Measurements from ENCODE around the gene EMP1.

Gene EMP1

GRCh38 chr12:13161172-13161571 is 35.4 kb upstream of the EMP1 start:
- H3K27me3 ChIP-seq (ENCODE audit: control insufficient read depth in 2 of 2, insufficient read depth in 2 of 2, low read length in 2 of 2), result no peaks in the 10 kb centered on the region
- no peak overlapping the region for H3K4me3 ChIP-seq (ENCODE audit: low read length in 2 of 2)
- H3K4me1 ChIP-seq (ENCODE audit: control insufficient read depth in 2 of 2, insufficient read depth in 2 of 2, low read length in 2 of 2), result peaks cover 2 to 8% of the 10 kb centered on the region in 2 donors
- H3K9ac ChIP-seq (ENCODE audit: low read depth in 1 of 2, low read length in 2 of 2), result no peak overlapping the region
- no peak overlapping the region for H3K27ac ChIP-seq (ENCODE audit: low read depth in 2 of 2, low read length in 2 of 2)
- no peaks in the 10 kb centered on the region for H3K36me3 ChIP-seq (ENCODE audit: control insufficient read depth in 2 of 2, insufficient read depth in 2 of 2, low read length in 2 of 2)
- H3K9me3 ChIP-seq (ENCODE audit: control insufficient read depth in 2 of 2, low read length in 2 of 2), result no peaks in the 10 kb centered on the region

GRCh38 chr12:13162904-13163303 is 33.6 kb upstream of the EMP1 start:
- no peaks in the 10 kb centered on the region for H3K36me3 ChIP-seq (ENCODE audit: control insufficient read depth in 2 of 2, insufficient read depth in 2 of 2, low read length in 2 of 2)
- no peak overlapping the region for H3K4me3 ChIP-seq (ENCODE audit: low read length in 2 of 2)
- no peaks in the 10 kb centered on the region for H3K9me3 ChIP-seq (ENCODE audit: control insufficient read depth in 2 of 2, low read length in 2 of 2)
- no peak overlapping the region for H3K9ac ChIP-seq (ENCODE audit: low read depth in 1 of 2, low read length in 2 of 2)
- no peak overlapping the region for H3K27ac ChIP-seq (ENCODE audit: low read depth in 2 of 2, low read length in 2 of 2)
- peaks cover 2 to 8% of the 10 kb centered on the region in 2 donors for H3K4me1 ChIP-seq (ENCODE audit: control insufficient read depth in 2 of 2, insufficient read depth in 2 of 2, low read length in 2 of 2)
- no peaks in the 10 kb centered on the region for H3K27me3 ChIP-seq (ENCODE audit: control insufficient read depth in 2 of 2, insufficient read depth in 2 of 2, low read length in 2 of 2)

GRCh38 chr12:13163868-13164635 is 32.5 kb upstream of the EMP1 start:
- no peaks in the 10 kb centered on the region for H3K36me3 ChIP-seq (ENCODE audit: control insufficient read depth in 2 of 2, insufficient read depth in 2 of 2, low read length in 2 of 2)
- no peaks in the 10 kb centered on the region for H3K9me3 ChIP-seq (ENCODE audit: control insufficient read depth in 2 of 2, low read length in 2 of 2)
- no peak overlapping the region for H3K27ac ChIP-seq (ENCODE audit: low read depth in 2 of 2, low read length in 2 of 2)
- H3K4me1 ChIP-seq (ENCODE audit: control insufficient read depth in 2 of 2, insufficient read depth in 2 of 2, low read length in 2 of 2), result peaks cover 2 to 8% of the 10 kb centered on the region in 2 donors
- no peak overlapping the region for H3K9ac ChIP-seq (ENCODE audit: low read depth in 1 of 2, low read length in 2 of 2)
- no peaks in the 10 kb centered on the region for H3K27me3 ChIP-seq (ENCODE audit: control insufficient read depth in 2 of 2, insufficient read depth in 2 of 2, low read length in 2 of 2)
- no peak overlapping the region for H3K4me3 ChIP-seq (ENCODE audit: low read length in 2 of 2)

GRCh38 chr12:13164921-13165616 is 31.5 kb upstream of the EMP1 start:
- H3K4me3 ChIP-seq (ENCODE audit: low read length in 2 of 2), result no peak overlapping the region
- no peaks in the 10 kb centered on the region for H3K9me3 ChIP-seq (ENCODE audit: control insufficient read depth in 2 of 2, low read length in 2 of 2)
- H3K27me3 ChIP-seq (ENCODE audit: control insufficient read depth in 2 of 2, insufficient read depth in 2 of 2, low read length in 2 of 2), result no peaks in the 10 kb centered on the region
- no peak overlapping the region for H3K27ac ChIP-seq (ENCODE audit: low read depth in 2 of 2, low read length in 2 of 2)
- H3K36me3 ChIP-seq (ENCODE audit: control insufficient read depth in 2 of 2, insufficient read depth in 2 of 2, low read length in 2 of 2), result no peaks in the 10 kb centered on the region
- no peak overlapping the region for H3K9ac ChIP-seq (ENCODE audit: low read depth in 1 of 2, low read length in 2 of 2)
- H3K4me1 ChIP-seq (ENCODE audit: control insufficient read depth in 2 of 2, insufficient read depth in 2 of 2, low read length in 2 of 2), result peaks cover 2 to 8% of the 10 kb centered on the region in 2 donors

- no peak overlapping the region for H3K27ac ChIP-seq (ENCODE audit: low read depth in 2 of 2, low read length in 2 of 2)
- no peaks in the 10 kb centered on the region for H3K27me3 ChIP-seq (ENCODE audit: control insufficient read depth in 2 of 2, insufficient read depth in 2 of 2, low read length in 2 of 2)
- no peaks in the 10 kb centered on the region for H3K36me3 ChIP-seq (ENCODE audit: control insufficient read depth in 2 of 2, insufficient read depth in 2 of 2, low read length in 2 of 2)
- H3K4me3 ChIP-seq (ENCODE audit: low read length in 2 of 2), result no peak overlapping the region
- H3K4me1 ChIP-seq (ENCODE audit: control insufficient read depth in 2 of 2, insufficient read depth in 2 of 2, low read length in 2 of 2), result peaks cover 2 to 8% of the 10 kb centered on the region in 2 donors
- no peak overlapping the region for H3K9ac ChIP-seq (ENCODE audit: low read depth in 1 of 2, low read length in 2 of 2)
- no peaks in the 10 kb centered on the region for H3K9me3 ChIP-seq (ENCODE audit: control insufficient read depth in 2 of 2, low read length in 2 of 2)
Observed at GRCh38 chr12:13165617-13166041, 30.9 kb upstream of the EMP1 start.

- peaks cover 0 to 2% of the 10 kb centered on the region in 2 donors for H3K27me3 ChIP-seq (ENCODE audit: control insufficient read depth in 2 of 2, insufficient read depth in 2 of 2, low read length in 2 of 2)
- H3K4me3 ChIP-seq (ENCODE audit: low read length in 2 of 2), result no peak overlapping the region
- H3K9ac ChIP-seq (ENCODE audit: low read depth in 1 of 2, low read length in 2 of 2), result no peak overlapping the region
- no peaks in the 10 kb centered on the region for H3K9me3 ChIP-seq (ENCODE audit: control insufficient read depth in 2 of 2, low read length in 2 of 2)
- H3K27ac ChIP-seq (ENCODE audit: low read depth in 2 of 2, low read length in 2 of 2), result no peak overlapping the region
- no peaks in the 10 kb centered on the region for H3K36me3 ChIP-seq (ENCODE audit: control insufficient read depth in 2 of 2, insufficient read depth in 2 of 2, low read length in 2 of 2)
- peaks cover 2 to 8% of the 10 kb centered on the region in 2 donors for H3K4me1 ChIP-seq (ENCODE audit: control insufficient read depth in 2 of 2, insufficient read depth in 2 of 2, low read length in 2 of 2)
Observed at GRCh38 chr12:13167226-13167625, 29.3 kb upstream of the EMP1 start.

- Histone ChIP-seq H3K9me3 (ENCODE audit: control insufficient read depth in 2 of 2, low read length in 2 of 2) (no peaks in the 10 kb centered on the region), H3K4me1 (ENCODE audit: control insufficient read depth in 2 of 2, insufficient read depth in 2 of 2, low read length in 2 of 2) (peaks cover 7 to 8% of the 10 kb centered on the region in 2 donors), H3K4me3 (ENCODE audit: low read length in 2 of 2) (no peak overlapping the region), H3K36me3 (ENCODE audit: control insufficient read depth in 2 of 2, insufficient read depth in 2 of 2, low read length in 2 of 2) (no peaks in the 10 kb centered on the region), H3K9ac (ENCODE audit: low read depth in 1 of 2, low read length in 2 of 2) (no peak overlapping the region), H3K27ac (ENCODE audit: low read depth in 2 of 2, low read length in 2 of 2) (no peak overlapping the region), H3K27me3 (ENCODE audit: control insufficient read depth in 2 of 2, insufficient read depth in 2 of 2, low read length in 2 of 2) (peaks cover 0 to 2% of the 10 kb centered on the region in 2 donors)
Observed at GRCh38 chr12:13167906-13168305, 28.6 kb upstream of the EMP1 start.

GRCh38 chr12:13169272-13169671 is 27.3 kb upstream of the EMP1 start:
- Histone ChIP-seq H3K9ac (ENCODE audit: low read depth in 1 of 2, low read length in 2 of 2) (no peak overlapping the region), H3K4me1 (ENCODE audit: control insufficient read depth in 2 of 2, insufficient read depth in 2 of 2, low read length in 2 of 2) (peaks cover 8 to 10% of the 10 kb centered on the region in 2 donors), H3K9me3 (ENCODE audit: control insufficient read depth in 2 of 2, low read length in 2 of 2) (no peaks in the 10 kb centered on the region), H3K27me3 (ENCODE audit: control insufficient read depth in 2 of 2, insufficient read depth in 2 of 2, low read length in 2 of 2) (peaks cover 0 to 2% of the 10 kb centered on the region in 2 donors), H3K4me3 (ENCODE audit: low read length in 2 of 2) (no peak overlapping the region), H3K27ac (ENCODE audit: low read depth in 2 of 2, low read length in 2 of 2) (no peak overlapping the region), H3K36me3 (ENCODE audit: control insufficient read depth in 2 of 2, insufficient read depth in 2 of 2, low read length in 2 of 2) (no peaks in the 10 kb centered on the region)

GRCh38 chr12:13170892-13171490 is 25.5 kb upstream of the EMP1 start:
- Histone ChIP-seq H3K4me1 (ENCODE audit: control insufficient read depth in 2 of 2, insufficient read depth in 2 of 2, low read length in 2 of 2) (peaks cover 0 to 7% of the 10 kb centered on the region in 2 donors), H3K9me3 (ENCODE audit: control insufficient read depth in 2 of 2, low read length in 2 of 2) (no peaks in the 10 kb centered on the region), H3K36me3 (ENCODE audit: control insufficient read depth in 2 of 2, insufficient read depth in 2 of 2, low read length in 2 of 2) (no peaks in the 10 kb centered on the region), H3K9ac (ENCODE audit: low read depth in 1 of 2, low read length in 2 of 2) (no peak overlapping the region), H3K4me3 (ENCODE audit: low read length in 2 of 2) (no peak overlapping the region), H3K27ac (ENCODE audit: low read depth in 2 of 2, low read length in 2 of 2) (peak overlapping the region in 1 of 2 donors; percentile 26), H3K27me3 (ENCODE audit: control insufficient read depth in 2 of 2, insufficient read depth in 2 of 2, low read length in 2 of 2) (peaks cover 0 to 2% of the 10 kb centered on the region in 2 donors)

All from mucosa of rectum (tissue), 2 donors.